ENCODE results near the gene KCNQ2.

The KCNQ2 gene

DNA sequence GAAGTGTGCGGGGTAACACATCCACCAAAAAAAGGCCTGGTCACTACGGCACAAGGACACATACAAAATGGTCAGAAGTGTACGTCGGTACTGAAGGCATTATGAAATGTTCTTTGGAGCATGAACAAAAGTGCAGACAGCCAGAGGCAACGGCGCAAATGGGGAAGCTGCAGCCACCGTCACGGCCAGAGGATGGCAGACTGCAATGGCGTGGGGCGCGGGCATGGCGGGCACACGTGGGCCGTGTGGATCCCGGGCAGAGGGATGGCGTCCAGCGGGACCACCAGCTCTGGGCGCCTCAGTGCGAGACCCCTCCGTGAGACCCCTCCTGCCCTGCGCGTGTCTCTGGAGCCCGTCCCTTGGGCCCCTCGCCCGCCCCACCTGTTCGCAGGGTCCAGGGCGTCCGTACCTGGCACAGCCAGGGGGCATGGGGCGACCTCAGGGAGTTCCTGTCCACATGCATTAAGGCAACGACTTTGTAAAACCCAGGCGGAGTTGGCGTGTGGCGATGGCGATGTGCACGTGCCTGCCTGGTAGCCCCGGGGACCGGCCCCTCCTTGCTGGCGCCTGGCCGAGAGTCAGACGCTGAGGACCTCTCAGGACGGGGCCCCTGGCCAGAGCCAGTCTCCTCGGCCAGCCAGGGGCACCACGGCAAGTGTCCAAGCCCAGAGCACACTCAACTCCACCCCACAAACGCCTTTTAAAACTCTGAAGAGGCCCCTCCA, 71.8 kb downstream of the KCNQ2 start:
- no peak for DNase-seq

- DNase-seq, result no peak
These were observed 72.7 kb downstream of the KCNQ2 start for GRCh38 chr20:63399596-63400375.

GRCh38 chr20:63398744-63399514, 73.5 kb downstream of the KCNQ2 start:
- no peak for DNase-seq

DNA sequence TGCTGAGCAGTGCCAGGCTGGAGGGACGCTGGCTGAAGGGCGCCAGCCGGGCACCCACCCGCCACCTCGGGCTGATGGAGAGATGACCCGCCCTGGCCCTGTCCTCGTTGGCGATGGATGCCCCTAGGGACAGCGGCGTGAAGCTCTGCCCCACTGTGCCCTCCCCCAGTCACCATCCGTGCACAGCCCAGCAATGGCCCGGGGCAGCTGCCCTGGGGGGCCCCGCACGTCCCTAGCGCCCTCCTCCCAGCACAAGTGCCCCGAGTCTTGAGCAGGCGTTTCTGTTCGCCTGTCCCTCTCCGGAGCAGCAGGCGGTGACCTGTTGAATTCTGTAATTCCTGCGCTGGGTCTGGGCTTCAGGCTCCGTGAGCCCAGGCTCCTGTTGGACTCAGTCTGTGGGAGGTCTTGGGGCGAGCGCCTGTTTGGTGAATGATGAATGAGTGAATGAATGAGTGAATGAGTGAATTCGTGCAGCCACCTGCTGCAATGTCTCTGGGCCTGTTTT, 74.5 kb downstream of the KCNQ2 start:
- no peak for DNase-seq

DNA sequence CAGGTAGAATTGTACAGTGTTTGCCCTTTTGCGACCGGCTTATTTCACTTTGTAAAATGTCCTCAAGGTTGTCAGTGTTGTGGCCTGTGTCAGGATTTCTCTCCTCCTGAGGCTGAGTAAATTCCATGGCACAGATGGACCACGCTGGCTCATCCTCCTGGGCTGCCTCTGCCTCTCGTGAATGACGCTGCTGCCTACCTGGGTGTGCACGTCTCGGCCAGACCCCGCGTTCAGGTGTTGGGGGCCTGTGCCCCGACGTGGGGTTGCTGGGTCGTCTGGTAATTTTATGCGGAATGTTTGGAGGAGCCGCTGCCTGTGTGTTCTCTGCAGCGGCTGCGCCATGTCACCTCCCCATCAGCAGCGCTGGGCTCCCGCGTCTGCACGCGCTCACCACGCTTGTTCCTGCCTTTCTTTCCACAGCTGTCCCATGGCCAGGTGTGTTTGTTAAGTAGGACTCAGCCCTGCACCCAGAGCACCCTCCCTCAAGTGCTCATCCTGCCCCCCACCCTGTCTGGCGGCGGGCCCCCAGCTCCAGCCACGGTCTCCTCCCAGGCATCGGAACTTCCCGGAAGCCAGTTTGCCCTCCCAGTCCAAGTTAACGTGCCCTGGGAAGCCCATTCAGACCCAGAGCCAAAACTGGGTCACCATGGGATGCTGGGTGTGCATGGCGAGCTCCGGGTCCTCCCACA, 75.2 kb downstream of the KCNQ2 start:
- no peak for DNase-seq

- no peak for DNase-seq
These were observed 76.2 kb downstream of the KCNQ2 start for GRCh38 chr20:63396300-63396699.

DNA sequence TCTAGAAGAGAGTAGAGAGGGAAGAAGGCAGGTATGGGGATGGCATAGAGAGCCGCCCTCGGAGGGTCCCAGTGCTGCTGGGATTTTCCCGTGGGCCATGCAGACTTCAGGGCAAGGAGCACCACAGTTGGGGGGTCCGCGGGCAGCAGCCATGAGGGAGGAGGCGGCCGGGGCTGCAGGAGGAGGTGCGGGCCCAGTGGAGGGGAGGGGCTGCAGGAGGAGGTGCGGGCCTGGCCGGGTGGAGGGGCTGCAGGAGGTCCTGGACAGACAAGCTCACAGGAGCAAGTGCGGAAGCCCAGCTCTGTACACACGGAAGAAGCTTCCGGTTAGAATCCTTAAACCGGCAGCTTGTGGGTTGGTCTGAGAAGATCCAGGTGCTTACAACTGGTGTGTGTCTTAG, 76.7 kb downstream of the KCNQ2 start:
- no peak for DNase-seq

DNA sequence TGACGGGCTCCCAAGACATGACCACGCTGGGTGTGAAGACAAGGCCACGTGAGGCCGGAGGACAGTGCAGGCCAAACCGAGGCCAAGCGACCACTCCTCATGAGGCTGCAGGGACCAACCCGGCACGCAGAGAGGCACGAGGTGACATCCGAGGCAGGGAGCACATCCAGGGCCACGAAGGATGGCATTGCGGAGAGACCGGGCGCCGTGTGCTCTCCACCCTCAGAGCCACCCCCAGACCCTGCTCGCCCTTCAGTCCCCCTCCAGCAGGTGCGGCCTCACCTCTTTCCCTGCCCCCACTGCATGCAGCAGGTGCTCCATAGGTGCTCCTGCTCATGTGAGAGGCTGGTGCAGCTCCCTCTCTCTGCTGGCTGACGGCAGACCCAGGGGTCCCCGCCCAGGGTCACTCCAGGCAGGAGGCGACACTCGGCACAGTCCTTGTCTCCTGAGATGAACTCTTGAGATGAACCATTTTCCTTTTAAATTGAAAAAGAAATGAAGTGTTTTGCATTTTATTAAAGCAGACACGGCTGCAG, 77.5 kb downstream of the KCNQ2 start:
- no peak for DNase-seq

DNA sequence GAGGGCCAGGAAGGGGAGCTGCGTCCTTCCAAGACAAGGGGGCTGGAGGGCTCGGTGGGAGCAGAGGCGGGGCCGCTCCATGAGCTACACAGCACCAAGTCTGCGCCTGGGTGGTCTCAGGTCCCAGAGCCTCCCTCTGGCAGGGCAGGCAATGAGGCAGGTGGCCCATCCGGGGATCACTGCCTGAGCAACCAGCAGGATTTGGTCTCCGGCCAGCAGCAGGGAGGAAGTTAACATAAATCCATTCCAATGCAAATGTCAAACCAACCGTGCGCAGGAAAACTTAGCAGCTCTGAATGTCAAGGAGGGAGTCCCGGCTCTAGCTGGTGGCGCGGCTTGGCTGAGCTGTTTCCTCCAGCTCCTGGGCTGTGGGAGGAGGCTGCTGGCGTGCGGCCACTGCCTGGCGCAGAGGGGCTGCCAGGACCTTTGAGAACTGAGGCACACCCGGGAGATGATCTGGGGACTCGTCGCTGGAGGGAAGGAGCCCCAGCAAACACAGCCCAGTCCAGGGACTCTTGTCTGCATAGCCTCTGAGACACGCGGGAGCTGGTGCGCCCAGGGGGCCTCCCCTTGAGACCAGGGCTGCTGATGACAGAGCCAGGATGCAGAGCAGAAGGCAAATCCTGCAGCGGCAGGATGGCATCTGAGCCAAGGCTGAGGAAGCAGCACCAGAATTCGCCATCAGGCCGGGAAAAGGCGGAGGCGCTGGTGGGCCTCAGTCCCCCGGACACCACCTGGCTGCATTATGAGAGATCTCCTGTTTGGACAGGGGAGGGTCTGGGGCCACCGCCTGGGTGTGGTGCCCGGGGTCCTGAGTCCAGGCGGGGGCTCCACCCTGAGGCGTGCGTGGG, 78.2 kb downstream of the KCNQ2 start:
- DNase-seq, result no peak

GRCh38 chr20:63393566-63393965, 78.9 kb downstream of the KCNQ2 start:
- DNase-seq, result no peak

DNA sequence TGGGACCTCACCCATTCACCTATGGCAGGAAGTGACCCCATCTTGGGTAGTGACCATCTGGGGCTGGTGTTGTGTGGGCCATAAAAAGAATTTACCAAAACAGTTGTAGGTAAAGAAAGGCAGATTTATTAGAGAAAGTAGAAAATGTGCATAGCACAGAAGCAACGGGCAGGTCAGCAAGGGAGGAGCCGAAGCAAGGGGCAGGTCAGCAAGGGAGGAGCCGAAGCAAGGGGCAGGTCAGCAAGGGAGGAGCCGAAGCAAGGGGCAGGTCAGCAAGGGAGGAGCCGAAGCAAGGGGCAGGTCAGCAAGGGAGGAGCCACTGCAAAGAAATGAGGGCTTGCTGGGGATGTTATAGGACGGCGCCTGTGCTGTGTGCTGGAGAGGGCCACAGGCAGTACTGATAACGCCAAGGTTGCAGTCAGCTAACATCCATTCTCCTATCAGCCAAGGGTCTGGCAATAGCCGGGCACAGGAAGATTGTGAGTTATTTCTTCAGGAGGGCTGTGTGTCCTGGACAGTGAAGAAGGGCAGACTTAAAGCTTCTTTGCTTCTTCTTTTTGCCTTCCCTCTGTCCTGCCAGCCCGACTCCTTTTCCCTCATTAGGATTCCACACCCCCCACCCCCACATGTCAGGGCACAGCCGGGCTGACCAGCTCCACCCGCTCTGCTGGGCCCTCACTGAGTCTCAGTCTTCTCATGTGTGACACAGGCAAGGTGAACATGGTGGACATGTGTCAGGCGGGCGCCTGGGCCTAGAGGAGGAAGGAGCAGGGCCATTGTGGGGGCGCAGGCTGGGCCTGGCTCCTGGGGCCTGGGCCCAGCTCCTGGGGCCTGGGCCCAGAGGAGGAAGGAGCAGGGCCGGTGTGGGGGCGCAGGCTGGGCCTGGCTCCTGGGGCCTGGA, 79.7 kb downstream of the KCNQ2 start:
- no peak for DNase-seq

DNA sequence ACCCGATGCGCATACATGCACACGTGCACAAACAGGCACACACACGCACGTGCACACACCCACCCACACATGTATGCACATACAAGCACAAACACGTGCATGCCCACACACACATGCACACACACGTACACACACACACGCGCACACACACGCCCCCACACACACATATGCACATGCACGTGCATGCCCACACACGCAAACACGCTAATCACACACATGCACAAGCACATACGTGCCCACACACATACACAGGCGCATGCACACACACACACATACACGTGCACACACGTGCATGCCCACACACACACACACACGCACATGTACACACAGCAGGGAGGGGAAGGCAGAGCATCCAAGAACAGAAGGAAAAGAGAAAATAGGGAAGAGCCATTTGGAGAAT, 84.5 kb downstream of the KCNQ2 start:
- DNase-seq, result no peak

DNA sequence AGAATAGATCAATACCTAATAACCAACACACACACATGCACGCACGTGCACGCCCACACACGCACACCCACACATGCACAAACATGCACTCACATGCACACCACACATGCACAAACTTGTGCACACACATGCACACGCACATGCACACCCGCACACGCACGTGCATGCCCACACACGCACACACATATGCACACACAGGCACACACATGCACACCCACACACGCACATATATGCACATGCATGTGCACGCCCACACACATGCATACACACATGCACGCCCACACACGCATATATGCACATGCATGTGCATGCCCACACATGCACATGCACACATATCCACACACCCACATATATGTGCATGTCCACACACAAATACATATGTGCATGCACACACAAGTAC, 85.1 kb downstream of the KCNQ2 start:
- no peak for DNase-seq

- DNase-seq, result no peak
These were observed 86.0 kb downstream of the KCNQ2 start for GRCh38 chr20:63386491-63386890.

- no peak for DNase-seq
These were observed 86.6 kb downstream of the KCNQ2 start for GRCh38 chr20:63385819-63386218.

GRCh38 chr20:63384336-63384735, 88.1 kb downstream of the KCNQ2 start:
- no peak for DNase-seq

GRCh38 chr20:63383556-63383955, 88.9 kb downstream of the KCNQ2 start:
- no peak for DNase-seq

DNA sequence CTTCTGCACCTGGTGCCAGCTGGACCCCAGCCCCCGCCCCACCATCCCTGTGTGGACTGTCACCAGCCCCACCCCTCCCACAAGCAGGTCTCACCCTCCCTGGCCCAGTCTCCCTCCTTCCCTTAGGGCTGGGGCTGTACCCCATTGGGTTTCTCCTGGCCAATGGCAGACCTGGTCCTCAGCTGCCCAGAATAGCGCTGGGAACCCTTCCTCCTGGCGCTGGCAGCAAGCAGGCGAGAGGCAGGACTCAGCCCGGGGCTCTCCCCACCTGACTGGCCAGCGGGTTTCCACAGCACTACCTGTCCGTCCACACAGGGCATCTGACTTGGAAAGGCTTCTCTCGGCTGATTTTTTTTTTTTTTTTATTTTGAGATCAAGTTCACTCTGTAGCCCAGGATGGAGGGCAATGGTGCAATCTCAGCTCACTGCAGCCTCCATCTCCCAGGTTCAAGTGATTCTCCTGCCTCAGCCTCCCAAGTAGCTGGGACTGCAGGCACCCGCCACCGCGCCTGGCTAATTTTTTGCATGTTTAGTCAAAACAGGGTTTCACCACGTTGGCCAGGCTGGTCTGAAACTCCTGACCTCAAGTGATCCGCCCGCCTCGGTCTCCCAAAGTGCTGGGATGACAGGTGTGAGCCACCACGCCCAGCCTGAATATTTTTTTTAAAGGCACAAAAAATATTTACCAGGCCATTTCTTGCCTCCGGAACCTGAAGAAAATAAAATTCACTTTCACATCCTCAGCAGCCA, 89.7 kb downstream of the KCNQ2 start:
- no peak for DNase-seq

GRCh38 chr20:63381781-63382431, 90.5 kb downstream of the KCNQ2 start:
- DNase-seq, result no peak
